HL-60 (cell line): ENCODE results near the gene MYMK.

ENCODE experiments used
- POLR2AphosphoS5 ChIP-seq: IDR thresholded peaks from 2 replicates; pipeline ENCODE4 v1.6.1; 2012; ENCODE audit warnings: low read depth
- TF ChIP-seq, protein P1 (sequence below): IDR thresholded peaks from one replicate; pipeline ENCODE4 v1.5.1; 2011; ENCODE audit warnings: low read length, control low read depth, inconsistent platforms; ENCODE audit not compliant: insufficient read depth

DNA sequence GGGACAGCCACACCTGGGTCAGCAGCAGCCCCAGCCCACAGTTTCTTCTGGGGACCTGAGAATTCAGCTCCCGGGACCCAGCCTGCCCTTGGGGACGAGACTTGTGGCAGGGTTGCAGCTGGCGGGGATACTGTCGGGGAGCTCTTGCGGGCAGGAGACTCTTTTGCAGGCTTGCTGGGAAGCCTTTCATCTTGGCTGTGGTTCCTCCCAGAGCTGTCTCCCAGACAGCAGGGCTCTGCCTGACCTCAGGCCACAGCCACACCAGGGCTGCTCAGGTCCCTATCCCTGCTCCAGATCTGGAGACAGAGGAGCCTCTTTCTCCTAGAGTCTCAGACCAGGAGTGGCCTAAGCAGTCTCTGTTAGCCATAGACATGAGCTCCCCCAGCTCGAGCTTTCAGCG lies 4.7 kb upstream of the MYMK start:
- TF ChIP-seq, protein P1, sequence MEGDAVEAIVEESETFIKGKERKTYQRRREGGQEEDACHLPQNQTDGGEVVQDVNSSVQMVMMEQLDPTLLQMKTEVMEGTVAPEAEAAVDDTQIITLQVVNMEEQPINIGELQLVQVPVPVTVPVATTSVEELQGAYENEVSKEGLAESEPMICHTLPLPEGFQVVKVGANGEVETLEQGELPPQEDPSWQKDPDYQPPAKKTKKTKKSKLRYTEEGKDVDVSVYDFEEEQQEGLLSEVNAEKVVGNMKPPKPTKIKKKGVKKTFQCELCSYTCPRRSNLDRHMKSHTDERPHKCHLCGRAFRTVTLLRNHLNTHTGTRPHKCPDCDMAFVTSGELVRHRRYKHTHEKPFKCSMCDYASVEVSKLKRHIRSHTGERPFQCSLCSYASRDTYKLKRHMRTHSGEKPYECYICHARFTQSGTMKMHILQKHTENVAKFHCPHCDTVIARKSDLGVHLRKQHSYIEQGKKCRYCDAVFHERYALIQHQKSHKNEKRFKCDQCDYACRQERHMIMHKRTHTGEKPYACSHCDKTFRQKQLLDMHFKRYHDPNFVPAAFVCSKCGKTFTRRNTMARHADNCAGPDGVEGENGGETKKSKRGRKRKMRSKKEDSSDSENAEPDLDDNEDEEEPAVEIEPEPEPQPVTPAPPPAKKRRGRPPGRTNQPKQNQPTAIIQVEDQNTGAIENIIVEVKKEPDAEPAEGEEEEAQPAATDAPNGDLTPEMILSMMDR, result no peak
- no peak for TF ChIP-seq POLR2AphosphoS5
